Activated T-cell treated with anti-CD3 and anti-CD28 coated beads for 48 hours (primary cell): ENCODE measurements around the gene NAA40.

ENCODE experiments used
- DNase-seq: peaks from one replicate; pipeline ENCODE4 v3.0.0-alpha.2; 2020; ENCODE audit warnings: low read depth

Gene NAA40

DNA sequence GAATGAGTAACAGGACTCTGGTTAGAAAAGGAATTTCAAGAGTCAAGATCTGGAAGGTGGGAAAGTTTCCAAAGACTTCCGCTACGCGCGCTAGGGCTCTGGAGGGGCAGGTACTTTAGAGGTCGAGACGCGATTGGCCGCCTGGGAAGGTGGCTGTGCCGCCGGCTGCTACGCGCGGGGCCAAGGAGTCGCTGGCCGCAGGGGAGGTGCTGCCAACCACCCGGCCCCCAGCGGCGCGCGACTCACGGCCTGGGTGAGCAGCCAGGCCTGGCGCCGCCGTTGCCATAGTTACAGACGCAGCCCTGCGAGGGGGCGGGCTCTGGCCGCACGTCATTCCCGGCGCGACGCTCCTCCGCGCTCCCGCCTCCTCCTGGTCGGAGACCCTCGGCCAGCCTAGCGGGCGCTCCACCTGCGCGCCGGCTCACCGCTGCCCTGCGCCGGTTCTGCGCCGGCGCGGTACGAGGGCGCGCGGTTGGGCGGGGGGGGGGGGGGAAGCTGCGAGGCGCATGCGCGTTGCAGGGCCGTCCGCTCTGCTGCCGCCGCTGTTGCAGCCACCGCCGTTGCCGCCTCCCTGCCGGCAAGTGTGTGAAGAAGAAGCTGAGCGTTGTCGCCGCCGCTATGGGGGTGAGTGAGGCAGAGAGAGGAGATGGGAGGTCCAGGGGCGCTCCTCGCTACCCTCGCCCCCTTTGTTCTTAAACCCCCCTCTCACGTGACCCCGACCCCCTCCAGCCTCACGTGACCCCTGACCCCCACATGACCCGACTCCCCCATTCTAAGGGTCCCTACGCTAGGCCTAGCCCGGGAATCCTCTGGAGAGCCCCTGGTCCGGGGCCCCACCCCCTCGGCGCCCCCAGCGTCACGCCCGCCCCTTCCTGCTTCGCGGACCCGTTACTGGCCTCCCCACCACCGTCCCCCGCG is at the start of gene NAA40:
NAA40 (plus strand) TSS at position 524 of the 918 bp plus-strand sequence; CDS start at position 619, 95 bp downstream.
- DNase-seq = peak; percentile 96

DNA sequence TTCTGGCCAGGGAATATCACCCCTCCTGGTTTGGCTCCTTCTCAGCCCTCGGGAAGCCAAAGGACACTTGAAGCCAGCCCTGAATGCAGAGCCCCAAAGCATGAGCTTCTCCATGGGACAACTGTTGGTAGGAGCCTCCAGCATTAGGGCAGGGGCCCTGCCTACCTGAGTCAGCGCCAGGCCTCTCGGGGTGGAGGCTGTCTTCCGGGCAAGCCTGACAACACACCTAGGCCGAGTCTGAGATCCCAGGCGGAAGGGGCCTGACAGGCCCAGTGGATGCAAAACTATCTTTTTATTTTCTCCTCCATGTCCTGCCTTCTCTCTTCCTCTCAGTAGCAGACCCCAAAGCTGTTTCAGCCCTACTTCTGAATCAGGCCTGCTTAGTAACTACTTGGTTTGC is 49.5 kb upstream of the NAA40 start:
- no peak for DNase-seq

DNA sequence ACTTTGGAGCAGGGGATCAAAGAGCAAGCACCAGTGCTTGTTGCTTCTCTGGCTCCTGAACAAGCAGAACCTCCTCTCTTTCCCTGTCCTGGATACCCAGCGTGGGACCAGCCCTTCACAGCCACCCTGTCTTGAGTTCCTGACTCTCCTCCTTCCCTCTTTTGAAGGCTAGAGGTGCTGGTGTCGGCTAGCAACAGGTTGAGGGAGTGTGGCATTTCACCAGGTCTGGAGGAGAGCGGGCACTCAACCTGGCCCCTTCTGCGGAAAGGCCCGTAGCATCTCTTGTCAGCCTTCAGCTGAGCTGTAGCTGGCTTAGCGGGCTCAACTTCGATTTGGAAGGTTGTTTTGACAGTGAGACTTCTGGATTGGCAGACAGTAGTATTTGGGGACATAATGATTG is 48.4 kb upstream of the NAA40 start:
- DNase-seq = no peak

DNA sequence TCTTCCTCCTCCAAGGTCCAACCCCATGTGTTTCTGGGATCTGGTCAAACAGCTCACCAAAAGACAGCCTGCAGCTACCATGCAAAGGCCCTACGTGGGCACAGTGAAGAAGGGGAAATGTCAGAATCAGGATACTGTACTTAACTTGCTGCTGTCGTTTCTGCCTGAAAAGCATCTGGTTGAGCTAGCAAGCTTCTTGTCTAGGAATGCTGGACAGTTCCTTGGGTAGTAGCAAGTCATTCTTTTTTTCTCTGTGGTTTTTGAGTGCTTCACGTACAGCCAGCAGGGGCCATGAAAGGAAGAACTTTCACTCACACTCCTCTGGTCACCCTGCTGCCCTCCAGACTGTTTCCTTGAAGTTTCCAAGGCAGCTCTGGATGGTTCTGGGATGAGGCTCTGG is 46.6 kb upstream of the NAA40 start:
- no peak for DNase-seq

DNA sequence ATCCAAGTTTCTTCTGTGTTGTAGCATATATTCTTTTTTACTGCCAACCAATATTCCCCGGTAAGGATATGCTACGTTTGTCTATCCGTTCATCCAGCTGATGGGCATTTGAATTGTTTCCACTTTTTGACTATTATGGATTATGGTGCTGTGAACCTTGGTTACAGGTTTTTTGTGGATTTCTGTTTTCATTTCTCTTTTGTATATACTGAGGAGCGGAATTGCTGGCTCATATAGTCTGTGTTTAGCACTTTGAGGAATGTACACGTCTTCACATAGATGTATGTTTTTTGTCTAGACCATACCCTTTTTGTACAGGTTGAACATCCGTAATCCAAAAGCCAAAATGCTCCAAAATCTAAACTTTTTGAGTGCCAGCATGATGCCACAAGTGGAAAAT is 45.4 kb upstream of the NAA40 start:
- DNase-seq = no peak

DNA sequence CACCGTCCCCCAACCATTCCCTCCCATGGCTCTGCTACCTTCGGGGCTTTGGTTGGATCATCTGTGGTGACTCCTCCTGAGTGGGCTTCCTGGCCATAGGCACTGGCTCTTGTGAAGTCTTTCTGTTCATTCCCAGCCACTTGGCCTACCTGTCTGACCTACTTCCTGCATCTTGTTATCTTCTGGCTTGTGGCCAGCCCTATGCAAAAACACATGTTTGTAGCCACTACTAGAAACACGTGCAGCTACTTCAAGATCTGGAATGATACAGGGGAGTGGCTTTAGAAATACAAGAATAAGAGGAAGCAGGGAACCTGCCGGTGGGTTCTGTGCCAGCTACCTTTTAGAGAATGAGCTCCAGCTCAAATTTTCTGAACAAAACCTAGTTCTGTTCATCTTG is 42.7 kb upstream of the NAA40 start:
- no peak for DNase-seq

DNA sequence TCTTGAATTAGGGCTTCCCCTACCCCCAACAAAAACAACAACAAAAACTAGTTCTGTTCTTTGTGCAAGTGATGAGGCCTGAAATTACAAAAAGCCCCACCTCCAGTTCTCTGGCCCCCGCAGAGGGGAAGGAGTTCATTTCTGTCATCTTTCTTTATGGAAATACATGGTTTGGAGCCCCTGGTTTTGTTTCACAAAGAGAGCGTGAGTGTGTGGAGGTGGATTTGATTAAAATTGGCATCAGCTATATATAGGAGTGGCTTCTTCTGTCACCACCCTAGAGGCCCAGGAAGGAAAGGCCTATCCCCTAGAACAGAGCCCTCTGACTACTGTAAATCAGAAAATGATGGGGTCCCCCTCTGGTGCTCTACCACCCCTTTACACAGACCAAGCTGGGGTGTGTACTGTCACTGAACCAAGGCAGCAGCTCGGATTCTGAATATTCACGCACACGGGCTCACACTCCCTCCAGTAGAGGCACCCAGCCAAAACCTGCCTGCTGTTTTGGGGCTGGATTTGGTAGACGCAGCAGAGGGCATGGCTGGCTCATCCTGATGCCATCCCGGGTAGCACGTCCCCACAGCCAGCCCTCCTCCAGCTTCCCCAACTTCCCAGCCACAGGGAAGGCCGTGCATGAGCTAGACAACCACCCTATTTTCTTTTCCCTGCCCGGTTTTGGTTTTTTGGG is 41.2 kb upstream of the NAA40 start:
- DNase-seq = no peak

DNA sequence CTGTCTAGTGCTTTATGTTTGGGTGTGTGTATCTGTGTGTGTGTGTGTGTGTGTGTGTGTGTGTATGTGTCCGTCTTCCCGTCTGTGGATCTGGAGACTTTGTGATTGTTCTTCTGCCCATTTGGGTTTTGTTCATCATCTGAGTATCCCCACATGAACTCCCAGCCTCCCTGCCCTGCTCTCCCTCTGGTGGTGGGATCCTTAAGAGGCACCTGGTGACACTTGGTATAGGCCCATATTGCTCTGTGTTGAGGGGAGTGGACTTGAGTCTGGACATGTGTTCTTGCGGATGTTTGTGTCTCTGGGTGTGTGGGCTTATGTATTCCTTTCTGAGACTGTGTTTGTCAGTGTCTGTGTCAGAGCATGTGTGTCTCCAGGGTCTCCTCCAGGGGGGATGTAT is 37.1 kb upstream of the NAA40 start:
- DNase-seq = no peak

DNA sequence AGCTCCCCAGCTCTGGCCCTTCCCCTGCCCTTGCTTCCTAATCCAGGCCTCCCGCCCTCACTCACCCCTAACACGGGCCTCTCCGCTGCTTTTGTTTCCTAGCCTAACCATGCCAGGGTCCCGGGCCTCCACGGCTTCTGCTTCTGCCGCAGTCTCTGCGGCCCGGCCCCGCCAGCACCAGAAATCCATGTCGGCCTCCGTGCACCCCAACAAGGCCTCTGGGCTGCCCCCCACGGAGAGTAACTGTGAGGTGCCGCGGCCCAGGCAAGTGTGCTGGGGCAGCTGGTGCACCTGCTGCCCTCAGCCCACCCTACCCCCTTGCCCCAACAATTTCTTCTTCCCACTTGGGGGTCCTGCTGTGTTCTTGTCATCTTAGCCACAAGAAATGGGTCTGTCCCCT is 34.9 kb upstream of the NAA40 start:
- no peak for DNase-seq

DNA sequence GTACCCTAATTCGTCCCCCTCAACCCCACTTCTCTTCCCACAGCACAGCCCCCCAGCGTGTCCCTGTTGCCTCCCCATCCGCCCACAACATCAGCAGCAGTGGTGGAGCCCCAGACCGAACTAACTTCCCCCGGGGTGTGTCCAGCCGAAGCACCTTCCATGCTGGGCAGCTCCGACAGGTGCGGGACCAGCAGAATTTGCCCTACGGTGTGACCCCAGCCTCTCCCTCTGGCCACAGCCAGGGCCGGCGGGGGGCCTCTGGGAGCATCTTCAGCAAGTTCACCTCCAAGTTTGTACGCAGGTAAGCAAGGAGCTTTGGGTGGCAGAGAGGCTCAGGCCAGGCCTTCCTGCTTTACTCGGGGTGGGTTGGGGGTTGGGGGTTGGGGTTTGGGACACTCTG is 34.1 kb upstream of the NAA40 start:
- DNase-seq = no peak

DNA sequence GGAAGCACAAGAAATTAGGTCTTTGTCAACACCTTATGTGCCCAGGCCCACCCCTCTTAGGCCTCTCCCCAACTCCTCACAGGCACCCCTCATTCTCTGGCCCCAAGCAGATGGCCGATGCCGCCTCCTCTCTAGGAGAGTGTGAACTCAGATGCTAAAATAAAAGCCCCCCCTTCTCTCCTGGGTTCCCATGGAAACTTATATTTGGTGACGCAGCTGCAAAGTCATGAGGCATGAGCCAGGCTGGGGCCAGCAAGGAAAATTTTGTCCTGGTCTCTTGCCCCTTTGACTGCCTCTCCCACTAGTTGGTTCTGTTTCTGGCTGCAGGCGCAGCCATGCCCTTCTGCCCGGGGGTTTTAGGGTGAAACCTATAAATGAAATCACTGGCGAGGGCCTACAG is 33.6 kb upstream of the NAA40 start:
- no peak for DNase-seq

DNA sequence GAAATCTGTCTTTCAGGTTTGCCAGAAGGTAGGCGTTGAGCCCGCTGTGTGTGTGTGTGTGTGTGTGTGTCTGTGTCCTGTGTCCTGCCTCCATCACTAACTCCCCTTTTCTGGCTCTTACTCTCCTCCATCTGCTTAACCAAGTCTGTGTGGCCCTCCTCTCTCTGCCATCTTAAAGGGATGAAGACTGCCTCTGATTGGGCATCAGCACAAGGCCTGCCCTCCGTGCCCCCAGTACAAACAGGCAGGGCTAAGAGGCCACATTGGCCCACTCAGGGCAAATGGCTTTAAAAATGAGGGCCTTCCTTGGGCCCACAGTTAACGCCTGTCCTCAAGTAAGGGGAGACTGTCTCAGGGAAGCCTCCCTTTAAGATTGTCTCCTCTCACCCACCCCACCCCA is 32.7 kb upstream of the NAA40 start:
- DNase-seq = no peak

DNA sequence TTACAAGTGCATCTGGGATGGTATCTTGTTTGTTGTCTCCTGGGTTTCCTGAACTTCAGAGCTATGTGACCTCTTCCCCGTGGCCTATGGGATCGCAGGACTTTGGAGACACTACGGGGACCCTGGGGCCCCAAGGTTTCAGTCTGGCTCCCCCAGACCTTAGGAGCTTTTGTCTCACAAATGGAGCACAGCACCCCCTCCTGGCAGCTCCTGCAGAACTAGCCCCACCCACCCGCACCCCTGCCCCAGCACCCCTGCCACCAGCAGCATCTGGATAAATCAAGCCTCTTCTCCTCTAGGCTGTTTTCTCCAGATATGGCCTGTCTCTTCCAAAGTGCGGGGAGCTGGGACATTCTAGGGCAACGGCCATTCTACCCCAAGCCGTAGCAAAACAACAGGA is 32.2 kb upstream of the NAA40 start:
- DNase-seq = peak; percentile 29

DNA sequence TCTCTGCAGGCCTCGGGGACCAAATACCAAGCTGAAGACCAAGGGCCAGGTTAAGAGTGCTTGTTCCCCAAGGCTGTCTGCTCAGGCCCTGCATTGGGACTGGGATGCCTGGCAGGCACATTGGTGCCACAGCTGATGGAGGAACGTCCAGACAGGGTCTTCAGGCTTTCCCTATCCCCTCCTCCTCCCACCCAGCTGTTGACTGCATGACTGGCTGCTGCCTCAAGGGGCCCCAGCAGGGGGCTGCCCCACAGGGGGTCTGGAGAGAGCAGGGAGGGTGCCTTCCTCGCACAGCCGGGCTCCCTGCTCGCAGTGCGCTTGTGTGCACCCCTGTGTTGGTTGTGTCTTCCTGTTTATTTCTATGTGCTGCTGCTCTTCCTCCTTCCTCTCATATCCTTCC is 31.7 kb upstream of the NAA40 start:
- no peak for DNase-seq

DNA sequence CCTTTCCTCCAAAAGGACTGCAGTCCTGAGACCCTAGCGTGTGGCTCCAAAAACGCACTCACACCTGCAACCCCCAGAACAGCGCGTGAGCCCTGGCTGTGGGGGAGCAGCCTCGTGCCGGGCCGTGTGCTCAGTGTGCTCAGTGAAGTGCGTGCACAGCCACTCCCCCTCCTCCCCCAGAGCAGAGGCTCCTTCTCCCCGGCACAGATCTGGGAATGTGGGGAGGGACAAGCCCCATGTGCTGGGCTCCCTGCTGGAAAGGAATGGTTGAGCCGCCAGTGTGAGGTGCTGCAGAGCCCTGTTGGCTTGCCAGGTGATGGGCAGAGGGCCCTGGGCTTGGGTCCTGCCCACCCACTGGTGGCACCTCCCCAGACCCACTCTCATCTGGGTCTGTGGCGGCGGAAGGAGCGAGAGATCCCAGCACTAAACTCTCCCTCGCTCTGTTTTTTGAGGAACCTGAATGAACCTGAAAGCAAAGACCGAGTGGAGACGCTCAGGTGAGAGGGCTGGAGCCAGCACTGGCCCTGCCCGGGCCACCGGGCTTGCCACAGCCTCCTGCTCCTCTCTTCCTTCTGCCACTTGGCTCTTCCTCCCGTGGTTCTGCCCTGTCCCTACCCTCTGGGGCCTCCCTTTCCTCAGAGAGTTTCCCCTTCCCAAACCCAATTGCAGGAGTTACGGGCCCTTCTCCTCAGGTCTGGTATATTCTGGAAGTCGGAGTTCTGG is 30.8 kb upstream of the NAA40 start:
- DNase-seq = no peak

DNA sequence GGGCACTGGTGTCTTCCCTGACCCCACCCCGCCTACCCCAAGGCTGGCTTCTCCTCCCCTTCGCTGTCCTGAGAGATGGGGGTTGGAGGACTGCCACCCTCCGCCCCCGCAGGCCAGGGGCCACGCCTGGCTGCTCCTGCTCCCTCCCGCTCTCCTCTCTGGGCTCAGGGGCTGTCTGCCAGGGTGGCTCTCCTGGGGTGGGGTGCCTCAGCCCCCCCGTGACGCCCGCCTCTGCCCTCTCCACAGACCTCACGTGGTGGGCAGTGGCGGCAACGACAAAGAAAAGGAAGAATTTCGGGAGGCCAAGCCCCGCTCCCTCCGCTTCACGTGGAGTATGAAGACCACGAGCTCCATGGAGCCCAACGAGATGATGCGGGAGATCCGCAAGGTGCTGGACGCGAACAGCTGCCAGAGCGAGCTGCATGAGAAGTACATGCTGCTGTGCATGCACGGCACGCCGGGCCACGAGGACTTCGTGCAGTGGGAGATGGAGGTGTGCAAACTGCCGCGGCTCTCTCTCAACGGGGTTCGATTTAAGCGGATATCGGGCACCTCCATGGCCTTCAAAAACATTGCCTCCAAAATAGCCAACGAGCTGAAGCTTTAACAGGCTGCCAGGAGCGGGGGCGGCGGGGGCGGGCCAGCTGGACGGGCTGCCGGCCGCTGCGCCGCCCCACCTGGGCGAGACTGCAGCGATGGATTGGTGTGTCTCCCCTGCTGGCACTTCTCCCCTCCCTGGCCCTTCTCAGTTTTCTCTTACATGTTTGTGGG is 30.0 kb upstream of the NAA40 start:
- no peak for DNase-seq

DNA sequence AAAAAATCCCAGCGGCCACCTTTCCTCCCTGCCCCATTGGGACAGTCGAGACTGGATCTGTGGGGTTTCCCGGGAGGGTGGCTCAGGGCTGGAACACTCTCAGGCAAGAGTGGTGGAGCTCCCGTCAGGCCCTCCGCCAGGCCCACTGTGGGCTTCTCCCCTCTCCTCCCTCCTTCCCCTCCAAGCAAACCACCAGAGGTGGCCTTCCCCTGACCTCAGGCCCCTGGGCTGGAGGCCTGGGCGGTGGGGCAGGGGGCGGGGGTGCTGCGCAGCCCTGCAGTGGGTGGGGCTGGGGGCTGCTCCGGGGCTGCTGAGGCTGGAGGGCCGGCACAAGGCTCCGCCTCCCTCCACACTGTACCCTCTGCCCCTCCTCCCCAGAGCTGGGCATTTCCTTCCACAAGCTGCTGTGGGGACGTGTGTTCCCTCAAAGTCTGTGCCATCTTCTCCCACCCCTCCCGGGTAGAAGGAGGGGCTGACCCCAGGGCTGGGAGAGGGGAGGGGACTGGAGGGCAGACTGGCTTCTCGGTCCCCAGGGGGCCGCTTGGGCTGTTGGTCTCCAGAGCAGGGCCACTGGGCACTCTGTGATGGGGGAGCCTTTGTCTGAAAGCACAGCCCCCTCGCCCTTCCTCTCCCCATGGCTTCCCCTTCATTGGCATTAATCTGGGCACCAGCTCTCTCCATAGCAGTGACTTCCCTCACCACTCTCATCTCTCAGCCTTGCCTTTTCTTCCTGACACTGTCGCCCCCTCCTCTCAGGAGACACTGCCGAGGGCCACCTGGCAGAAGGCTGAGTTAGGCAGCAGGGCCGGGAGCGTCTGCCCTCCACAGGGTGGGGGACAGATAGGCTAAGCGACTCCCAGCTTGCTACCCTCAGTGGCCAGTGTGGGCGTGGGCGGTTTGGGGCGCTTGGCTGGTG is 29.0 kb upstream of the NAA40 start:
- DNase-seq = no peak

DNA sequence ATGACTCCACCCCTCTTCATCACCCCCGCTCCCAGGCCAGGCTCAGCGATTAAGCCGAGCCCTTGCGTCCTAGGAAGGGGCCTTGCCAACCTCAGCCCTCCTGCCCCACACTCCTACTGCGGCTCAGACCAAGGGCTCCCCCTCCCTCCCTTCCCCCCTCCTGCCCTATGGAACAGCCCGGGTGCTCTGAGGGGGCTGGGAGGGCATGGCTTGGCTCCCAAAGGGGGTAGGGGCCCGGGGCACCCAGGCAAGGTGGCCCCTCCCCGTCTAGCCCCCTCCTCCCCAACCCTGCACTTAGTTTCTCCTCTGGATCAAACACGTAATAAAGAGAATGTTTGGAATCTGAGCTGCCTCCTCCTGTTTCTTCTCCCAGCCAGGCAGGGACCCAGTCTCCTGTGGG is 28.1 kb upstream of the NAA40 start:
- DNase-seq = no peak

DNA sequence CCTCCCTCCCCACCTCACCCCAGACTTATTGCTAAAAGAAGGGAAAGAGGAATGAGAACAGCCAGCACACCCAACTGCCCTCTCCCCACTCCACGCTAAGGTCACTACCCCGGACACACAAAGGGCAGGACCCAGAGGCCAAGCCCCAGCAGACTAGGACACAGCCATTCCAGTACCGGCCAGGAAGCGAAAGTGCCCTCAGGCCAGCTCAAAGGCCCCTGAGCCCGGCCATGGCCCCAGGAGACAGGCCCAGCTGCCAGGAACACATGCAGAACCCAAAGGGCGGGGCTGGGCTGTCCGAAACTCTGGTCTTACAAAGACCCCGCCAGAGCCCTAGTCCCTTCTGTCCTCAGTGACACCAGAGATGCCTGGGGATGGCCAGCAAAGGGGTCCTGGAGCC is 27.4 kb upstream of the NAA40 start:
- no peak for DNase-seq

DNA sequence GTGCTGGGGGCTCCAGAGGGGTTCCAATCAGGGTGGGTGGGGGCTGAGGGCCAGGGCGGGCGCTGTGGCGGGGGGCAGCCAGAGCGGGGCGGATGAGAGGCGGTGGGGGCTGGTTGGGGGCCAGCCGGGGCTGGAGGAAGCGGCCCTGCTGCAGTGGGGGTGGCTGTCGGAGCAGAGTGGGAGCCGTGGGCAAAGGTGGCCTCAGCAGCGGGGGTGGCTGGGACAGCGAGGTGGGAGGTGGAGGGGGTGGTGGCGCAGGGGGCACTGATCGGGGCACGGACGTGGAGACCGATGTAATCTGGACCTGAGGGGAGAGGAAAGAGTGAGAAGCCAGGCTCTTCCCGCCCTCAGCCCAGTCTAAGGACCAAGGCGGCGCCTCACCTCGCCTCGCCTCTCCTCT is 26.9 kb upstream of the NAA40 start:
- no peak for DNase-seq

DNA sequence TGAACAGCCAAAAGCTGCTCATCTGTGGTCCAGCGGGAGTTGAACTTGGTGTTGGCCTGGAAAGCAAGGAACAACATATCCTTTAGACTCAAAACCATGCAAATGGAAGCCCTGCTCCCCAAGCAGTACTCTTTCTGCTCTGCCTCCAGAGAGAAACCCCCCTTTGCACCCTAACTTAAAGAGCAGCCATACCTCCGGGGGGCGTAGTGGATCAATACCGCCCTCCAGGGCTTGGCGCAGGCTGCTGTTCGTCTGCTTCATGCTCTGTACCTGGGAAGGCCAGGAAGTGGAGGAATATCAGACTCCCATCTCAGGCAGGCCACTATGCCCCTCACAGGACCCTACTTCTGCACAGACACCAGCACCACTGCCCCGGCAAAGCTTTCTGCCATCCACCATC is 26.1 kb upstream of the NAA40 start:
- DNase-seq = no peak
